Lower leg skin (tissue), 4 donors: ENCODE data around the gene ESYT2. TPM values are rescaled to one million over a fixed set of nuclear protein-coding genes. Genes with fewer than 3 reads are reported as not detected.

ENCODE experiments used
- DNase-seq, 2 donors: peaks; one replicate each; pipeline ENCODE4 v3.0.0-alpha.2; 2019; ENCODE audit warnings: low spot score in 2 of 2
- H3K4me3 ChIP-seq: fragments of 200-600 bp; sonication (generic); 2 replicates; pipeline ENCODE4 v1.5.1; 2017; ENCODE audit warnings: mild to moderate bottlenecking, low read depth; ENCODE audit not compliant: poor library complexity, severe bottlenecking
- POLR2A ChIP-seq, 2 donors: fragments of 450-650 bp; IDR thresholded peaks; one replicate each; pipeline ENCODE4 v1.6.1; 2016 to 2017; ENCODE audit warnings: antibody characterized with exemption in 2 of 2, mild to moderate bottlenecking in 1 of 2, moderate library complexity in 1 of 2
- WGBS, 2 donors: methylation state at CpG; one replicate each; pipeline ENCODE4 v1.1.5; 2018; 5-methylcytosine and 5-hydroxymethylcytosine counted together
- intact Hi-C: fragments of 100-400 bp; cut with DNase I; formaldehyde crosslinking; loops from one replicate; pipeline ENCODE4 v1.15.0; 2023; ENCODE audit warnings: low total_unique reads
- total RNA-seq, 4 donors: library from RNA; depleted of rRNA; stranded (reverse); fragments of >200 nt; gene quantifications; one replicate each; pipeline ENCODE4 v1.1.0, GENCODE V29; 2016
- TF ChIP-seq, protein P1 (sequence below), 3 donors: fragments of 450-650 bp; IDR thresholded peaks; one replicate each; pipeline ENCODE4 v1.5.1; 2016; ENCODE audit warnings: antibody characterized with exemption in 3 of 3, mild to moderate bottlenecking in 3 of 3, moderate library complexity in 2 of 3

Gene ESYT2
- total RNA-seq, 4 donors from 2014 or later: 75.5 to 101 (median 78.0) TPM

- peak in 1 of 2 donors; percentile 88 for DNase-seq
These were observed 12.3 kb downstream of the ESYT2 start for GRCh38 chr7:158816995-158817394.

DNA sequence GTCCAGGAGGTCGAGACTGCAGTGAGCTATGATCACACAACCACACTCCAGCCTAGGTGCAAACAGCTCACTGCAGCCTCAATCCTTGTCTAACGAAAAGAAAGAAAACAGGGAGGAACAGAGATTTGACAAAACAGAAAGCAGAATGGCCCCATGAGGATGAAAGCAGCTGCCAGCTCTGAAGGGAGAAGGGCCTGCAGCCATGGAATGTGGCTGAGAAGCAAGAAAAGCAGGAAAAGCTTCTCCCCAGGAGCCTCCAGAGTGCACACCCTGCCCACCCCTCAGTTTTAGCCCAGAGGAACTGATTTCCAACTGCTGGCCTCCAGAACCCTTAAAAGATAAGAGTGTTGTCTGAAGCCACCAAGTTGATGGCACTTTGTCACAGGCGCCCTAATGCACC lies 13.0 kb downstream of the ESYT2 start:
- TF ChIP-seq, protein P1, sequence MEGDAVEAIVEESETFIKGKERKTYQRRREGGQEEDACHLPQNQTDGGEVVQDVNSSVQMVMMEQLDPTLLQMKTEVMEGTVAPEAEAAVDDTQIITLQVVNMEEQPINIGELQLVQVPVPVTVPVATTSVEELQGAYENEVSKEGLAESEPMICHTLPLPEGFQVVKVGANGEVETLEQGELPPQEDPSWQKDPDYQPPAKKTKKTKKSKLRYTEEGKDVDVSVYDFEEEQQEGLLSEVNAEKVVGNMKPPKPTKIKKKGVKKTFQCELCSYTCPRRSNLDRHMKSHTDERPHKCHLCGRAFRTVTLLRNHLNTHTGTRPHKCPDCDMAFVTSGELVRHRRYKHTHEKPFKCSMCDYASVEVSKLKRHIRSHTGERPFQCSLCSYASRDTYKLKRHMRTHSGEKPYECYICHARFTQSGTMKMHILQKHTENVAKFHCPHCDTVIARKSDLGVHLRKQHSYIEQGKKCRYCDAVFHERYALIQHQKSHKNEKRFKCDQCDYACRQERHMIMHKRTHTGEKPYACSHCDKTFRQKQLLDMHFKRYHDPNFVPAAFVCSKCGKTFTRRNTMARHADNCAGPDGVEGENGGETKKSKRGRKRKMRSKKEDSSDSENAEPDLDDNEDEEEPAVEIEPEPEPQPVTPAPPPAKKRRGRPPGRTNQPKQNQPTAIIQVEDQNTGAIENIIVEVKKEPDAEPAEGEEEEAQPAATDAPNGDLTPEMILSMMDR (IDR thresholded peaks at IDR 0.05): no peak
- TF ChIP-seq POLR2A (IDR thresholded peaks at IDR 0.05): no peak
- 32 to 41% methylated on average over 3 of the region's 3 CpGs for WGBS, 2 donors
- no peak overlapping the region for H3K4me3 ChIP-seq
- no peak for DNase-seq
- intact Hi-C loops: no loop called here

More at GRCh38 chr7:158816995-158817394, 12.3 kb downstream of the ESYT2 start:
- intact Hi-C loops: no loop called here
- 37 to 42% methylated on average over 2 of the region's 2 CpGs for WGBS, 2 donors
- H3K4me3 ChIP-seq: no peak overlapping the region
- TF ChIP-seq POLR2A (IDR thresholded peaks at IDR 0.05): no peak
- TF ChIP-seq, protein P1 (IDR thresholded peaks at IDR 0.05): no peak

- WGBS, 2 donors: 75 to 82% methylated on average over 6 of the region's 6 CpGs
- intact Hi-C loops: no loop called here
- no peak for DNase-seq
- no peak overlapping the region for H3K4me3 ChIP-seq
- TF ChIP-seq, protein P1 (IDR thresholded peaks at IDR 0.05): no peak
- TF ChIP-seq POLR2A (IDR thresholded peaks at IDR 0.05): no peak
These were observed 13.5 kb downstream of the ESYT2 start for GRCh38 chr7:158815800-158816128.

- TF ChIP-seq, protein P1 (IDR thresholded peaks at IDR 0.05): no peak
- no peak for TF ChIP-seq POLR2A (IDR thresholded peaks at IDR 0.05)
- peak in 1 of 2 donors; percentile 79 for DNase-seq
- intact Hi-C loops: no loop called here
- H3K4me3 ChIP-seq: no peak overlapping the region
- 31 to 38% methylated on average over 7 of the region's 7 CpGs for WGBS, 2 donors
These were observed 14.1 kb downstream of the ESYT2 start for GRCh38 chr7:158815083-158815799.

DNA sequence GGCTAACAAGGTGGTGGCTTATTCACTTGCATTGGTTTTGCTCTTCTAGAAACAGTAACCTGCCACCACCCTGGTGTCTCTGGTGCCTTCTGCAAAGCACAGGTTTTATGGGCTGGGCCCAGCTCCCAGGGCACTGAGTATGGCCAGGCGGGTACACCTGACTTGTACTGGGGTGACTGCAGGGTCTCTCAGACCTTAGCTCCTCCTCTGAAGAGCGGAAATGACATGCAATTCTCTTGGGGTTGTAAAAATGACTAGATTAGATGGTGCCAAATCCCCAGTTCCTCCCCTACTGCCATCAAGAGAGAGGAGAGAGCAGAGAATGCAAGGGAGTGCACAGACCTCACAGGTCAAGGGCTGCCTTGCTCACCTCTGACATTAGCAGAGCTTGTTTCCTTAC lies 14.7 kb downstream of the ESYT2 start:
- intact Hi-C loops: no loop called here
- DNase-seq: no peak
- 62 to 63% methylated on average over 2 of the region's 2 CpGs for WGBS, 2 donors
- H3K4me3 ChIP-seq: no peak overlapping the region
- TF ChIP-seq, protein P1 (IDR thresholded peaks at IDR 0.05): no peak
- TF ChIP-seq POLR2A (IDR thresholded peaks at IDR 0.05): no peak

- intact Hi-C loops: no loop called here
- no peak overlapping the region for H3K4me3 ChIP-seq
- whole genome bisulfite sequencing, 2 donors: 78% methylated on average over 5 of the region's 5 CpGs
- TF ChIP-seq POLR2A (IDR thresholded peaks at IDR 0.05): no peak
- TF ChIP-seq, protein P1 (IDR thresholded peaks at IDR 0.05): no peak
- no peak for DNase-seq
These were observed 16.6 kb downstream of the ESYT2 start for GRCh38 chr7:158812684-158813083.
